ENCODE data around the gene FGFR3. TPM values are rescaled to one million over a fixed set of nuclear protein-coding genes. Genes with fewer than 3 reads are reported as not detected.

Gene FGFR3
- polyA plus RNA-seq, 1 experiment = 0.06 TPM

DNA sequence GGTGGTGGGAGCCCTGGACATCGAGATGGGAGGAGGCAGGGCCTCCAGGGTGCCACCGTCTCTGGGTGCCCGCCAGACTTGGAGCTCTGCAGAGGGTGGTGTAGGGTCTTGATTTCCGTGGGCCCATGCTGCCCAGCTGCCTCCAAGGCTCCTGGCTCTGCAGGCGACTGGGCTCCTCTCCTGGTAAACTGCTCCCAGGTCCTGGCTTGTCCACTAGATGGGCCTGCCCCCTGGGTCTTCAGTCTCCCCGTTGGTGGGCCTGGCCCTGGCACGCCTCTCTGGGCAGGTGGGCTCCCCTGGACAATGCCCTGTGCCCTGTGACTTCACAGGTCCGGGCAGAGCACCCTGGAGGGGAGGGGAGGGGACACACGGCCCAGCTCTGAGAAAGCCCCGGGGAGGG is 7.7 kb downstream of the FGFR3 start:
- H3K27me3 ChIP-seq (ENCODE audit: control insufficient read depth, insufficient read depth, low read length) = peaks cover 19% of the 10 kb centered on the region
- no peak overlapping the region for H3K27ac ChIP-seq (ENCODE audit: low read depth, low read length)
- H3K9me3 ChIP-seq (ENCODE audit: control insufficient read depth, insufficient read depth, low read length) = peaks cover 6% of the 10 kb centered on the region; the same call in 1 of the 2 replicates
- CTCF ChIA-PET = interaction anchor here (1.0 to 1.2 kb wide), 2 partner anchors 9 to 33 kb away, joined by 3 to 4 read pairs; no protein-coding TSS in a partner anchor
- DNase-seq (ENCODE audit: low read depth, low spot score) = no peak
- TF ChIP-seq, protein P1, sequence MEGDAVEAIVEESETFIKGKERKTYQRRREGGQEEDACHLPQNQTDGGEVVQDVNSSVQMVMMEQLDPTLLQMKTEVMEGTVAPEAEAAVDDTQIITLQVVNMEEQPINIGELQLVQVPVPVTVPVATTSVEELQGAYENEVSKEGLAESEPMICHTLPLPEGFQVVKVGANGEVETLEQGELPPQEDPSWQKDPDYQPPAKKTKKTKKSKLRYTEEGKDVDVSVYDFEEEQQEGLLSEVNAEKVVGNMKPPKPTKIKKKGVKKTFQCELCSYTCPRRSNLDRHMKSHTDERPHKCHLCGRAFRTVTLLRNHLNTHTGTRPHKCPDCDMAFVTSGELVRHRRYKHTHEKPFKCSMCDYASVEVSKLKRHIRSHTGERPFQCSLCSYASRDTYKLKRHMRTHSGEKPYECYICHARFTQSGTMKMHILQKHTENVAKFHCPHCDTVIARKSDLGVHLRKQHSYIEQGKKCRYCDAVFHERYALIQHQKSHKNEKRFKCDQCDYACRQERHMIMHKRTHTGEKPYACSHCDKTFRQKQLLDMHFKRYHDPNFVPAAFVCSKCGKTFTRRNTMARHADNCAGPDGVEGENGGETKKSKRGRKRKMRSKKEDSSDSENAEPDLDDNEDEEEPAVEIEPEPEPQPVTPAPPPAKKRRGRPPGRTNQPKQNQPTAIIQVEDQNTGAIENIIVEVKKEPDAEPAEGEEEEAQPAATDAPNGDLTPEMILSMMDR (IDR thresholded peaks at IDR 0.05; ENCODE audit: low read depth, low read length) = no peak
- POLR2A ChIA-PET = no interaction called here
- H3K4me3 ChIP-seq (ENCODE audit: low read depth, low read length) = no peak overlapping the region

DNA sequence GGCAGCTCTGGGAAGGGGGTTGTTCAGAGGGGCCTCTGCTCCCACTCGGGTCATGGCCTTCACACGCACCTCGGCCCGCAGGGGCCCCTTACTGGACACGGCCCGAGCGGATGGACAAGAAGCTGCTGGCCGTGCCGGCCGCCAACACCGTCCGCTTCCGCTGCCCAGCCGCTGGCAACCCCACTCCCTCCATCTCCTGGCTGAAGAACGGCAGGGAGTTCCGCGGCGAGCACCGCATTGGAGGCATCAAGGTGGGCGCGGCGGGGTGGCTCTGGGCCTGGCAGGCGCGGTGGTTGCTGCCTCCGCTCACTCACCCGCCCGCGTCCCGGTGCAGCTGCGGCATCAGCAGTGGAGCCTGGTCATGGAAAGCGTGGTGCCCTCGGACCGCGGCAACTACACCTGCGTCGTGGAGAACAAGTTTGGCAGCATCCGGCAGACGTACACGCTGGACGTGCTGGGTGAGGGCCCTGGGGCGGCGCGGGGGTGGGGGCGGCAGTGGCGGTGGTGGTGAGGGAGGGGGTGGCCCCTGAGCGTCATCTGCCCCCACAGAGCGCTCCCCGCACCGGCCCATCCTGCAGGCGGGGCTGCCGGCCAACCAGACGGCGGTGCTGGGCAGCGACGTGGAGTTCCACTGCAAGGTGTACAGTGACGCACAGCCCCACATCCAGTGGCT is 8.3 kb downstream of the FGFR3 start:
- Histone ChIP-seq H3K27ac (ENCODE audit: low read depth, low read length) (no peak overlapping the region), H3K9me3 (ENCODE audit: control insufficient read depth, insufficient read depth, low read length) (peaks cover 6% of the 10 kb centered on the region; the same call in 1 of the 2 replicates), H3K27me3 (ENCODE audit: control insufficient read depth, insufficient read depth, low read length) (peaks cover 13% of the 10 kb centered on the region), H3K4me3 (ENCODE audit: low read depth, low read length) (no peak overlapping the region)
- no peak for DNase-seq (ENCODE audit: low read depth, low spot score)
- ChIA-PET CTCF (no interaction called here), POLR2A (no interaction called here)
- TF ChIP-seq, protein P1 (IDR thresholded peaks at IDR 0.05; ENCODE audit: low read depth, low read length) = no peak

DNA sequence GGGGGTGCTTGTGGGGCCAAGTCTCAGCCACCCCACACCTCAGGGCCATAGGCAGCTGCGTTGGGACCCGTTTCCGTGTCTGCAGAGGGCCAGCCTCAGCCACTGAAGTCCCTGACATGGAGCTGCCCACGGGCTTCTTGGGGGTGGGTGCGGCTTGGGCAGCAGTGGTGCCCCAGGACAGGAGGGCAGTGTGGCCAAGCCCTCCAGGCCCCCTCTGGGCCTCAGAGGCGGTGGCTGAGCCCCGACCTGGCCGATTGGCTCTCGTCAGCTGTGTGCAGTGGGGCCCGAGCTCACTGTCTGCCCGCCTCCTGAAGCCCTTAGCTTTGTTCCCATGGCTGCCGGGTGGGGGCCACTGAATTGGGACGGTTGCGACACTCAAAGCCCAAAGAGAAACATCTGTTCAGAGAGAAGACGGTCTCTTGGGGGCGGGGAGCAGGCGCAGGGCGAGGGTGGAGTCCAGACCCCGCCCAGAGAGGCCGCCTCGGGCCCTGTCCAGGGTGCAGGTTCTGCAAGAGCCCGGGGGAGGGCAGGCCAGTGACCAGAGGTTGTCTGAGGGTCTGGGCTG is 9.1 kb downstream of the FGFR3 start:
- peaks cover 6% of the 10 kb centered on the region; the same call in 1 of the 2 replicates for H3K9me3 ChIP-seq (ENCODE audit: control insufficient read depth, insufficient read depth, low read length)
- CTCF ChIA-PET = no interaction called here
- H3K27ac ChIP-seq (ENCODE audit: low read depth, low read length) = no peak overlapping the region
- TF ChIP-seq, protein P1 (IDR thresholded peaks at IDR 0.05; ENCODE audit: low read depth, low read length) = no peak
- no peak overlapping the region for H3K4me3 ChIP-seq (ENCODE audit: low read depth, low read length)
- DNase-seq (ENCODE audit: low read depth, low spot score) = no peak
- POLR2A ChIA-PET = interaction anchor here (0.7 kb wide), 1 partner anchor 10 kb away, joined by 3 read pairs; no protein-coding TSS in a partner anchor
- H3K27me3 ChIP-seq (ENCODE audit: control insufficient read depth, insufficient read depth, low read length) = peaks cover 7% of the 10 kb centered on the region

DNA sequence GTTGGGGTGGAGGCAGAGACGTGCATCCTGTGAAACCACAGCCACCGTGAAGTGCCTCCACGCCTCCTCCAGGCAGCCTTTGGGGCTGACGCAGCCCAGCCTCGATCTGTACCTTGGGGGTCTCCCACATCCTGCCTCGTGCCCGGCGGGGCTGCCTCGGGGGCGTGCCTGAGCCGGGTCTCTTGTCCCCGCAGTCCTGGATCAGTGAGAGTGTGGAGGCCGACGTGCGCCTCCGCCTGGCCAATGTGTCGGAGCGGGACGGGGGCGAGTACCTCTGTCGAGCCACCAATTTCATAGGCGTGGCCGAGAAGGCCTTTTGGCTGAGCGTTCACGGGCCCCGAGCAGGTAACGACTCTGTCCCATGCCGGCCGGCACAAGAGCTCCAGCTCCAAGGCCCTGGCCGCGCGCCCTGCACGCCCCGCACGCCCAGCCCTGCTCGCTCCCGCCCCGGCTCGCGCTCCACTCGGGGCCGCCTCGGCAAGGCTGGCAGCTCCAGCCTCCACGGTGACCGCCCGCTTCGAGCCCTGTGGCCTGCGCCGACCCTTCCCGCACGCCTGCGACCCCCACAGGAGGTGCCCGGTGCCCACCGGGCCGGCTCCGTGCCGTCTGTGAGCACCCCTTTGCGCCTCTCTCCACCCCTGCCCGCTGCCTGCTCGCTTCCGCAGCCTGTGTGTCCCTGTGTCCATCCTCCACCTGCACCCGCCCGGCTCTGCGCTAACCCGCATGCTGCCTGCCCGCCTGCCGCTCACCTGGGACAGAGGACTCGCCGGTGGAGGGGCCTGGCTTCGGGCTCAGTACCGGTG is 9.8 kb downstream of the FGFR3 start:
- ChIA-PET POLR2A (no interaction called here), CTCF (no interaction called here)
- Histone ChIP-seq H3K27me3 (ENCODE audit: control insufficient read depth, insufficient read depth, low read length) (peaks cover 2% of the 10 kb centered on the region), H3K4me3 (ENCODE audit: low read depth, low read length) (no peak overlapping the region), H3K27ac (ENCODE audit: low read depth, low read length) (no peak overlapping the region), H3K9me3 (ENCODE audit: control insufficient read depth, insufficient read depth, low read length) (peaks cover 6% of the 10 kb centered on the region; the same call in 1 of the 2 replicates)
- TF ChIP-seq, protein P1 (IDR thresholded peaks at IDR 0.05; ENCODE audit: low read depth, low read length) = no peak
- DNase-seq (ENCODE audit: low read depth, low spot score) = no peak

Measured in AG04450 (cell line).